HepG2 (cell line): ENCODE measurements around the gene IVD. TPM values are rescaled to one million over a fixed set of nuclear protein-coding genes. Genes with fewer than 3 reads are reported as not detected.
A peak's percentile ranks its signal among the peaks of the same experiment; 100 is the strongest.

Experiments used
- ELF1 ChIP-seq: sonication (generic); formaldehyde crosslinking; IDR thresholded peaks from 2 replicates; pipeline ENCODE4 v1.4.0; 2020; ENCODE audit warnings: missing genetic modification reagents
- ETV5 ChIP-seq: IDR thresholded peaks from 2 replicates; pipeline ENCODE4 v1.6.1; 2018; ENCODE audit warnings: missing biosample characterization, missing genetic modification reagents, inconsistent platforms, borderline replicate concordance
- HNF4G ChIP-seq, 2 experiments: sonication (generic) in 1 of 2; formaldehyde crosslinking in 1 of 2; IDR thresholded peaks; 2 replicates each; pipeline versions ENCODE4 v1.4.0 to v1.6.1; 2011 to 2020; ENCODE audit warnings: borderline replicate concordance in 2 of 2, low read depth in 2 of 2, mild to moderate bottlenecking in 2 of 2, low read length in 1 of 2, missing genetic modification reagents in 1 of 2, moderate library complexity in 1 of 2
- HNRNPUL1 ChIP-seq: fragments of 200-400 bp; formaldehyde crosslinking; IDR thresholded peaks from 2 replicates; pipeline ENCODE4 v1.6.1; 2017; ENCODE audit warnings: low read depth, mild to moderate bottlenecking, low read length, moderate library complexity
- NBN ChIP-seq: fragments of 450-650 bp; conservative IDR thresholded peaks from 2 replicates; pipeline ENCODE4 v1.6.1; 2017
- NCOR1 ChIP-seq: fragments of 200-600 bp; sonication (generic); IDR thresholded peaks from 2 replicates; pipeline ENCODE4 v1.7.0; 2017; ENCODE audit warnings: antibody characterized with exemption, low read length, borderline replicate concordance
- PAXIP1 ChIP-seq: sonication (generic); formaldehyde crosslinking; conservative IDR thresholded peaks from 2 replicates; pipeline ENCODE4 v1.4.0; 2020; ENCODE audit warnings: mild to moderate bottlenecking, missing genetic modification reagents, moderate library complexity
- POLR2AphosphoS5 ChIP-seq: IDR thresholded peaks from 2 replicates; pipeline ENCODE4 v1.6.1; 2012; ENCODE audit warnings: low read depth, low read length
- TFDP1 ChIP-seq: IDR thresholded peaks from 2 replicates; pipeline ENCODE4 v1.6.1; 2016; ENCODE audit warnings: missing compliant biosample characterization, missing genetic modification reagents, borderline replicate concordance
- ZFX ChIP-seq: sonication (generic); formaldehyde crosslinking; IDR thresholded peaks from 2 replicates; pipeline ENCODE4 v1.4.0; 2020; ENCODE audit warnings: mild to moderate bottlenecking, low read depth, missing genetic modification reagents, moderate library complexity
- ZSCAN20 ChIP-seq: sonication (generic); formaldehyde crosslinking; IDR thresholded peaks from 2 replicates; pipeline ENCODE4 v1.4.0; 2020; ENCODE audit warnings: missing genetic modification reagents, mild to moderate bottlenecking, borderline replicate concordance
- polyA plus RNA-seq, 8 experiments: library from polyadenylated mRNA; depleted of rRNA in 3 of 8; stranded (reverse) in 7 of 8; unstranded in 1 of 8; fragments of >200 nt; fragmentation: Illumina TruSeq in 4 of 8; extraction: Trizol in 4 of 8; gene quantifications; 2 replicates each; pipeline versions ENCODE4 v1.2.1 to v1.2.3, GENCODE V29; 2011 to 2016; ENCODE audit warnings: low read depth in 4 of 8, missing spikeins in 1 of 8, mixed read lengths in 1 of 8; ENCODE audit not compliant: insufficient read depth in 1 of 8
- total RNA-seq, 5 experiments: library from RNA; depleted of rRNA; stranded (reverse); fragments of >200 nt; fragmentation: Illumina TruSeq; extraction: Trizol; gene quantifications; 2 replicates each; pipeline ENCODE4 v1.2.3, GENCODE V29; 2016; ENCODE audit warnings: low read depth in 1 of 5
- TF ChIP-seq, protein P1 (sequence below): sonication (generic); formaldehyde crosslinking; IDR thresholded peaks from 2 replicates; pipeline ENCODE4 v1.5.0; 2020; ENCODE audit warnings: mild to moderate bottlenecking, missing genetic modification reagents, borderline replicate concordance
- TF ChIP-seq, protein P2 (sequence below): sonication (generic); formaldehyde crosslinking; IDR thresholded peaks from 2 replicates; pipeline ENCODE4 v1.4.0; 2020; ENCODE audit warnings: missing genetic modification reagents, borderline replicate concordance

The IVD gene
- total and polyA plus RNA-seq, 2 of the 13 experiments (the other 11 are each of a cell fraction or from before 2014, with no cell fraction given), result 48.0 to 53.9 TPM

GRCh38 chr15:40441565-40442531 lies 36.3 kb downstream of the IVD start (continued):
- TF ChIP-seq, protein P1, sequence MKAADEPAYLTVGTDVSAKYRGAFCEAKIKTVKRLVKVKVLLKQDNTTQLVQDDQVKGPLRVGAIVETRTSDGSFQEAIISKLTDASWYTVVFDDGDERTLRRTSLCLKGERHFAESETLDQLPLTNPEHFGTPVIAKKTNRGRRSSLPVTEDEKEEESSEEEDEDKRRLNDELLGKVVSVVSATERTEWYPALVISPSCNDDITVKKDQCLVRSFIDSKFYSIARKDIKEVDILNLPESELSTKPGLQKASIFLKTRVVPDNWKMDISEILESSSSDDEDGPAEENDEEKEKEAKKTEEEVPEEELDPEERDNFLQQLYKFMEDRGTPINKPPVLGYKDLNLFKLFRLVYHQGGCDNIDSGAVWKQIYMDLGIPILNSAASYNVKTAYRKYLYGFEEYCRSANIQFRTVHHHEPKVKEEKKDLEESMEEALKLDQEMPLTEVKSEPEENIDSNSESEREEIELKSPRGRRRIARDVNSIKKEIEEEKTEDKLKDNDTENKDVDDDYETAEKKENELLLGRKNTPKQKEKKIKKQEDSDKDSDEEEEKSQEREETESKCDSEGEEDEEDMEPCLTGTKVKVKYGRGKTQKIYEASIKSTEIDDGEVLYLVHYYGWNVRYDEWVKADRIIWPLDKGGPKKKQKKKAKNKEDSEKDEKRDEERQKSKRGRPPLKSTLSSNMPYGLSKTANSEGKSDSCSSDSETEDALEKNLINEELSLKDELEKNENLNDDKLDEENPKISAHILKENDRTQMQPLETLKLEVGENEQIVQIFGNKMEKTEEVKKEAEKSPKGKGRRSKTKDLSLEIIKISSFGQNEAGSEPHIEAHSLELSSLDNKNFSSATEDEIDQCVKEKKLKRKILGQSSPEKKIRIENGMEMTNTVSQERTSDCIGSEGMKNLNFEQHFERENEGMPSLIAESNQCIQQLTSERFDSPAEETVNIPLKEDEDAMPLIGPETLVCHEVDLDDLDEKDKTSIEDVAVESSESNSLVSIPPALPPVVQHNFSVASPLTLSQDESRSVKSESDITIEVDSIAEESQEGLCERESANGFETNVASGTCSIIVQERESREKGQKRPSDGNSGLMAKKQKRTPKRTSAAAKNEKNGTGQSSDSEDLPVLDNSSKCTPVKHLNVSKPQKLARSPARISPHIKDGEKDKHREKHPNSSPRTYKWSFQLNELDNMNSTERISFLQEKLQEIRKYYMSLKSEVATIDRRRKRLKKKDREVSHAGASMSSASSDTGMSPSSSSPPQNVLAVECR (CRISPR knock-in tag), result peak; percentile 64; the same call in 1 of the 2 replicates
- TF ChIP-seq HNF4G (IDR thresholded peaks at IDR 0.05; ENCODE audit: borderline replicate concordance, low read depth, low read length), result peak; percentile 61
- 0 out of 2 replicates have a peak, but pooled peaks have one; percentile 27 for TF ChIP-seq HNF4G (CRISPR knock-in tag; IDR thresholded peaks at IDR 0.05; ENCODE audit: borderline replicate concordance, low read depth)
- TF ChIP-seq ZSCAN20 (CRISPR knock-in tag), result peak; percentile 36; the same call in 1 of the 2 replicates
- TF ChIP-seq HNRNPUL1, result no peak
- no peak for TF ChIP-seq POLR2AphosphoS5
- TF ChIP-seq ELF1 (CRISPR knock-in tag), result no peak
- no peak for TF ChIP-seq NBN
- TF ChIP-seq, protein P2, sequence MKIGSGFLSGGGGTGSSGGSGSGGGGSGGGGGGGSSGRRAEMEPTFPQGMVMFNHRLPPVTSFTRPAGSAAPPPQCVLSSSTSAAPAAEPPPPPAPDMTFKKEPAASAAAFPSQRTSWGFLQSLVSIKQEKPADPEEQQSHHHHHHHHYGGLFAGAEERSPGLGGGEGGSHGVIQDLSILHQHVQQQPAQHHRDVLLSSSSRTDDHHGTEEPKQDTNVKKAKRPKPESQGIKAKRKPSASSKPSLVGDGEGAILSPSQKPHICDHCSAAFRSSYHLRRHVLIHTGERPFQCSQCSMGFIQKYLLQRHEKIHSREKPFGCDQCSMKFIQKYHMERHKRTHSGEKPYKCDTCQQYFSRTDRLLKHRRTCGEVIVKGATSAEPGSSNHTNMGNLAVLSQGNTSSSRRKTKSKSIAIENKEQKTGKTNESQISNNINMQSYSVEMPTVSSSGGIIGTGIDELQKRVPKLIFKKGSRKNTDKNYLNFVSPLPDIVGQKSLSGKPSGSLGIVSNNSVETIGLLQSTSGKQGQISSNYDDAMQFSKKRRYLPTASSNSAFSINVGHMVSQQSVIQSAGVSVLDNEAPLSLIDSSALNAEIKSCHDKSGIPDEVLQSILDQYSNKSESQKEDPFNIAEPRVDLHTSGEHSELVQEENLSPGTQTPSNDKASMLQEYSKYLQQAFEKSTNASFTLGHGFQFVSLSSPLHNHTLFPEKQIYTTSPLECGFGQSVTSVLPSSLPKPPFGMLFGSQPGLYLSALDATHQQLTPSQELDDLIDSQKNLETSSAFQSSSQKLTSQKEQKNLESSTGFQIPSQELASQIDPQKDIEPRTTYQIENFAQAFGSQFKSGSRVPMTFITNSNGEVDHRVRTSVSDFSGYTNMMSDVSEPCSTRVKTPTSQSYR (CRISPR knock-in tag), result peak; percentile 43; the same call in 1 of the 2 replicates
- TF ChIP-seq ETV5, result peak; percentile 19; the same call in 1 of the 2 replicates
- peak; percentile 30; the same call in 1 of the 2 replicates for TF ChIP-seq TFDP1 (CRISPR knock-in tag)
- no peak for TF ChIP-seq NCOR1
- TF ChIP-seq ZFX (CRISPR knock-in tag), result peak; percentile 41; the same call in 1 of the 2 replicates
- 0 out of 2 replicates have a peak, but pooled peaks have one; percentile 21 for TF ChIP-seq PAXIP1 (CRISPR knock-in tag)
